ENCODE measurements around the gene STRBP.
"Not testable (repeated sequence)": the region's sequence is repeated elsewhere in the genome, so short reads cannot be mapped to it uniquely, and the experiment has no call there.

Gene STRBP

GRCh38 chr9:123220127-123220526 is 48.3 kb downstream of the STRBP start:
- Mint-ChIP-seq H3K9me3 (no peaks in the 10 kb centered on the region), H3K36me3 (ENCODE audit: low read depth) (no peaks in the 10 kb centered on the region), H3K27ac (no peak overlapping the region), H3K27me3 (ENCODE audit: low read depth) (no peaks in the 10 kb centered on the region), H3K4me1 (ENCODE audit: low read depth) (peaks cover 14% of the 10 kb centered on the region), H3K4me3 (no peak overlapping the region)
- DNase-seq (ENCODE audit: low spot score), result no peak

GRCh38 chr9:123218831-123219230 is 49.6 kb downstream of the STRBP start:
- Mint-ChIP-seq H3K4me3 (no peak overlapping the region), H3K4me1 (ENCODE audit: low read depth) (peaks cover 10% of the 10 kb centered on the region), H3K36me3 (ENCODE audit: low read depth) (no peaks in the 10 kb centered on the region), H3K9me3 (no peaks in the 10 kb centered on the region), H3K27ac (no peak overlapping the region), H3K27me3 (ENCODE audit: low read depth) (no peaks in the 10 kb centered on the region)
- DNase-seq (ENCODE audit: low spot score), result no peak

- H3K36me3 Mint-ChIP-seq (ENCODE audit: low read depth), result no peaks in the 10 kb centered on the region
- H3K9me3 Mint-ChIP-seq, result no peaks in the 10 kb centered on the region
- no peak for DNase-seq (ENCODE audit: low spot score)
- no peaks in the 10 kb centered on the region for H3K27me3 Mint-ChIP-seq (ENCODE audit: low read depth)
- H3K4me3 Mint-ChIP-seq, result no peak overlapping the region
- peaks cover 10% of the 10 kb centered on the region for H3K4me1 Mint-ChIP-seq (ENCODE audit: low read depth)
- no peak overlapping the region for H3K27ac Mint-ChIP-seq
These were observed 51.2 kb downstream of the STRBP start for GRCh38 chr9:123217128-123217654.

GRCh38 chr9:123216251-123216797 is 52.1 kb downstream of the STRBP start:
- peaks cover 10% of the 10 kb centered on the region for H3K4me1 Mint-ChIP-seq (ENCODE audit: low read depth)
- H3K27ac Mint-ChIP-seq, result no peak overlapping the region
- DNase-seq (ENCODE audit: low spot score), result no peak
- H3K27me3 Mint-ChIP-seq (ENCODE audit: low read depth), result no peaks in the 10 kb centered on the region
- no peaks in the 10 kb centered on the region for H3K36me3 Mint-ChIP-seq (ENCODE audit: low read depth)
- H3K9me3 Mint-ChIP-seq, result no peaks in the 10 kb centered on the region
- no peak overlapping the region for H3K4me3 Mint-ChIP-seq

- H3K36me3 Mint-ChIP-seq (ENCODE audit: low read depth), result no peaks in the 10 kb centered on the region
- peaks cover under 1% of the 10 kb centered on the region for H3K4me1 Mint-ChIP-seq (ENCODE audit: low read depth)
- H3K27me3 Mint-ChIP-seq (ENCODE audit: low read depth), result no peaks in the 10 kb centered on the region
- no peaks in the 10 kb centered on the region for H3K9me3 Mint-ChIP-seq
- H3K4me3 Mint-ChIP-seq, result no peak overlapping the region
- no peak overlapping the region for H3K27ac Mint-ChIP-seq
- no peak for DNase-seq (ENCODE audit: low spot score)
These were observed 57.3 kb downstream of the STRBP start for GRCh38 chr9:123211081-123211480.

GRCh38 chr9:123208626-123209174 is 59.7 kb downstream of the STRBP start:
- Mint-ChIP-seq H3K27ac (no peak overlapping the region), H3K27me3 (ENCODE audit: low read depth) (no peaks in the 10 kb centered on the region), H3K4me3 (no peak overlapping the region), H3K9me3 (no peaks in the 10 kb centered on the region), H3K36me3 (ENCODE audit: low read depth) (no peaks in the 10 kb centered on the region), H3K4me1 (ENCODE audit: low read depth) (no peaks in the 10 kb centered on the region)
- DNase-seq (ENCODE audit: low spot score), result no peak

GRCh38 chr9:123206065-123206464 is 62.3 kb downstream of the STRBP start:
- Mint-ChIP-seq H3K27ac (no peak overlapping the region), H3K4me1 (ENCODE audit: low read depth) (no peaks in the 10 kb centered on the region), H3K36me3 (ENCODE audit: low read depth) (no peaks in the 10 kb centered on the region), H3K9me3 (no peaks in the 10 kb centered on the region), H3K4me3 (no peak overlapping the region), H3K27me3 (ENCODE audit: low read depth) (no peaks in the 10 kb centered on the region)
- DNase-seq (ENCODE audit: low spot score), result no peak

- Mint-ChIP-seq H3K9me3 (no peaks in the 10 kb centered on the region), H3K4me1 (ENCODE audit: low read depth) (no peaks in the 10 kb centered on the region), H3K4me3 (no peak overlapping the region), H3K36me3 (ENCODE audit: low read depth) (no peaks in the 10 kb centered on the region), H3K27me3 (ENCODE audit: low read depth) (no peaks in the 10 kb centered on the region), H3K27ac (no peak overlapping the region)
- DNase-seq (ENCODE audit: low spot score), result no peak
These were observed 67.3 kb downstream of the STRBP start for GRCh38 chr9:123201083-123201482.

GRCh38 chr9:123200469-123200868 is 67.9 kb downstream of the STRBP start:
- H3K27ac Mint-ChIP-seq; DNase-seq (ENCODE audit: low spot score); H3K4me1 Mint-ChIP-seq (ENCODE audit: low read depth); H3K27me3 Mint-ChIP-seq (ENCODE audit: low read depth); H3K4me3 Mint-ChIP-seq; H3K9me3 Mint-ChIP-seq; H3K36me3 Mint-ChIP-seq (ENCODE audit: low read depth): not testable (repeated sequence)

- Mint-ChIP-seq H3K9me3 (no peaks in the 10 kb centered on the region), H3K27me3 (ENCODE audit: low read depth) (no peaks in the 10 kb centered on the region), H3K4me1 (ENCODE audit: low read depth) (no peaks in the 10 kb centered on the region), H3K4me3 (no peak overlapping the region), H3K27ac (no peak overlapping the region), H3K36me3 (ENCODE audit: low read depth) (no peaks in the 10 kb centered on the region)
- no peak for DNase-seq (ENCODE audit: low spot score)
These were observed 72.3 kb downstream of the STRBP start for GRCh38 chr9:123196124-123196523.

- Mint-ChIP-seq H3K9me3 (peaks cover under 1% of the 10 kb centered on the region), H3K27ac (no peak overlapping the region)
These were observed 74.4 kb downstream of the STRBP start for GRCh38 chr9:123194023-123194422.

GRCh38 chr9:123191680-123192079 is 76.7 kb downstream of the STRBP start:
- Mint-ChIP-seq H3K36me3 (ENCODE audit: low read depth) (no peaks in the 10 kb centered on the region), H3K4me3 (no peak overlapping the region), H3K4me1 (ENCODE audit: low read depth) (no peaks in the 10 kb centered on the region), H3K27me3 (ENCODE audit: low read depth) (no peaks in the 10 kb centered on the region), H3K27ac (no peak overlapping the region), H3K9me3 (peaks cover 4% of the 10 kb centered on the region)
- DNase-seq (ENCODE audit: low spot score), result no peak

More at GRCh38 chr9:123194023-123194422, 74.4 kb downstream of the STRBP start:
- no peak for DNase-seq (ENCODE audit: low spot score)
- Mint-ChIP-seq H3K36me3 (ENCODE audit: low read depth) (no peaks in the 10 kb centered on the region), H3K4me1 (ENCODE audit: low read depth) (no peaks in the 10 kb centered on the region), H3K27me3 (ENCODE audit: low read depth) (no peaks in the 10 kb centered on the region), H3K4me3 (no peak overlapping the region)

- Mint-ChIP-seq H3K36me3 (ENCODE audit: low read depth) (no peaks in the 10 kb centered on the region), H3K4me3 (no peak overlapping the region)
These were observed 77.1 kb downstream of the STRBP start for GRCh38 chr9:123191260-123191659.

GRCh38 chr9:123187131-123187530 is 81.3 kb downstream of the STRBP start:
- Mint-ChIP-seq H3K4me1 (ENCODE audit: low read depth) (no peaks in the 10 kb centered on the region), H3K36me3 (ENCODE audit: low read depth) (no peaks in the 10 kb centered on the region)
- no peak for DNase-seq (ENCODE audit: low spot score)

More at GRCh38 chr9:123191260-123191659, 77.1 kb downstream of the STRBP start:
- Mint-ChIP-seq H3K4me1 (ENCODE audit: low read depth) (no peaks in the 10 kb centered on the region), H3K9me3 (peaks cover 4% of the 10 kb centered on the region), H3K27ac (no peak overlapping the region), H3K27me3 (ENCODE audit: low read depth) (no peaks in the 10 kb centered on the region)
- DNase-seq (ENCODE audit: low spot score), result no peak

GRCh38 chr9:123186029-123186428 is 82.4 kb downstream of the STRBP start:
- H3K9me3 Mint-ChIP-seq; DNase-seq (ENCODE audit: low spot score); H3K36me3 Mint-ChIP-seq (ENCODE audit: low read depth); H3K4me1 Mint-ChIP-seq (ENCODE audit: low read depth); H3K27me3 Mint-ChIP-seq (ENCODE audit: low read depth); H3K27ac Mint-ChIP-seq; H3K4me3 Mint-ChIP-seq: not testable (repeated sequence)

More at GRCh38 chr9:123187131-123187530, 81.3 kb downstream of the STRBP start:
- Mint-ChIP-seq H3K9me3 (peaks cover 4% of the 10 kb centered on the region), H3K4me3 (no peak overlapping the region), H3K27ac (no peak overlapping the region), H3K27me3 (ENCODE audit: low read depth) (no peaks in the 10 kb centered on the region)
